GM12878 (cell line): Measurements from ENCODE around the gene TYR. TPM values are rescaled to one million over a fixed set of nuclear protein-coding genes. Genes with fewer than 3 reads are reported as not detected.

Experiments used
- ATAC-seq: fragments of 200-7000 bp; cut with Tn5 transposase; 3 replicates; pipeline ENCODE4 v1.9.1; 2020; ENCODE audit warnings: mild to moderate bottlenecking, moderate library complexity
- BruUV-seq: library from RNA; stranded (reverse); fragments of 400-500 nt; replicated peaks from 2 replicates; lab custom pipeline; 2021; lab: Mats Ljungman, UMichigan
- CTCF ChIA-PET: fragments of 300-600 bp; sonication (Branson Sonifier 250); formaldehyde crosslinking; extraction: SDS; loops from one replicate; lab custom pipeline; 2021; ENCODE audit warnings: inconsistent platforms; lab: Yijun Ruan, JAX
- POLR2A ChIA-PET: fragments of 350-600 bp; formaldehyde crosslinking; extraction: SDS; loops from one replicate; lab custom pipeline; 2021; ENCODE audit warnings: inconsistent platforms; lab: Charles Lee
- RAD21 ChIA-PET: fragments of 300-600 bp; sonication (Branson Sonifier 250); formaldehyde crosslinking; loops from one replicate; lab custom pipeline; 2023; ENCODE audit warnings: antibody characterized with exemption; ENCODE audit not compliant: unreplicated experiment; lab: Charles Lee
- SMC1A ChIA-PET: fragments of 300-600 bp; sonication (Branson Sonifier 250); formaldehyde crosslinking; loops from one replicate; lab custom pipeline; 2023; ENCODE audit not compliant: unreplicated experiment, uncharacterized antibody; lab: Charles Lee
- DNase-seq: peaks from one replicate; pipeline ENCODE4 v3.0.0-alpha.2; 2011; ENCODE audit warnings: low read depth, low spot score
- FAIRE-seq: peaks from 3 replicates; lab custom pipeline; 2011; peaks lifted over from hg19 to GRCh38; lab: Jason Lieb, UNC
- H2AFZ ChIP-seq: 2 replicates; pipeline ENCODE4 v1.6.0; 2011; ENCODE audit warnings: low read depth, low read length, control low read depth; ENCODE audit not compliant: control insufficient read depth
- H3K27ac ChIP-seq: 2 replicates; pipeline ENCODE4 v1.5.1; 2011; ENCODE audit warnings: control low read depth; ENCODE audit not compliant: control insufficient read depth, insufficient read depth
- H3K27me3 ChIP-seq, 2 experiments: replicated peaks in 1 of 2; 2 replicates each; pipeline versions ENCODE4 v1.6.0 to v1.6.1; 2011; ENCODE audit warnings: low read length in 1 of 2; ENCODE audit not compliant: control insufficient read depth in 2 of 2, insufficient read depth in 2 of 2
- H3K36me3 ChIP-seq, 2 experiments: 2 replicates each; pipeline ENCODE4 v1.5.1; 2011; ENCODE audit warnings: low read length in 1 of 2; ENCODE audit not compliant: control insufficient read depth in 2 of 2, insufficient read depth in 2 of 2
- H3K4me1 ChIP-seq: 2 replicates; pipeline ENCODE4 v1.6.1; 2011; ENCODE audit warnings: mild to moderate bottlenecking, low read length, moderate library complexity, mixed read lengths; ENCODE audit not compliant: control insufficient read depth, insufficient read depth
- H3K4me2 ChIP-seq: 2 replicates; pipeline ENCODE4 v1.6.0; 2011; ENCODE audit warnings: control low read depth; ENCODE audit not compliant: control insufficient read depth, insufficient read depth
- H3K4me3 ChIP-seq: fragments of 200-600 bp; sonication (generic); 2 replicates; pipeline ENCODE4 v1.5.1; 2016
- H3K79me2 ChIP-seq: 2 replicates; pipeline ENCODE4 v1.6.0; 2011; ENCODE audit warnings: low read length; ENCODE audit not compliant: control insufficient read depth, insufficient read depth
- H3K9ac ChIP-seq: 2 replicates; pipeline ENCODE4 v1.8.0; 2011; ENCODE audit warnings: low read length, control low read depth, mixed read lengths; ENCODE audit not compliant: control insufficient read depth, insufficient read depth
- H3K9me3 ChIP-seq: replicated peaks from 3 replicates; pipeline ENCODE4 v1.5.1; 2011; ENCODE audit warnings: mild to moderate bottlenecking, low read length; ENCODE audit not compliant: control insufficient read depth, insufficient read depth
- H4K20me1 ChIP-seq: 2 replicates; pipeline ENCODE4 v1.6.0; 2011; ENCODE audit not compliant: control insufficient read depth, insufficient read depth
- CREB1 ChIP-seq: IDR thresholded peaks from 2 replicates; pipeline ENCODE4 v1.6.1; 2012; ENCODE audit warnings: low read depth, mild to moderate bottlenecking, inconsistent platforms
- IRF4 ChIP-seq: IDR thresholded peaks from 2 replicates; pipeline ENCODE4 v1.6.1; 2011; ENCODE audit warnings: low read depth, low read length
- NFIC ChIP-seq: IDR thresholded peaks from 2 replicates; pipeline ENCODE4 v1.6.1; 2012; ENCODE audit warnings: low read depth, mild to moderate bottlenecking, inconsistent platforms, low read length, moderate library complexity
- RB1 ChIP-seq: fragments of 450-650 bp; formaldehyde crosslinking; IDR thresholded peaks from 2 replicates; pipeline ENCODE4 v1.6.1; 2017; ENCODE audit warnings: mild to moderate bottlenecking, borderline replicate concordance
- RCOR1 ChIP-seq: conservative IDR thresholded peaks from 2 replicates; pipeline ENCODE4 v1.6.1; 2012; ENCODE audit warnings: low read depth, low read length, improper control_type of control experiment
- SRF ChIP-seq, 2 experiments: IDR thresholded peaks; 2 replicates each; pipeline ENCODE4 v1.6.1; 2011; ENCODE audit warnings: low read depth in 2 of 2, low read length in 2 of 2, mild to moderate bottlenecking in 1 of 2, moderate library complexity in 1 of 2
- TCF7 ChIP-seq: IDR thresholded peaks from 2 replicates; pipeline ENCODE4 v1.6.1; 2014; ENCODE audit warnings: antibody characterized with exemption, borderline replicate concordance
- ZBTB4 ChIP-seq: fragments of 450-650 bp; formaldehyde crosslinking; IDR thresholded peaks from 2 replicates; pipeline ENCODE4 v1.4.0; 2022; ENCODE audit warnings: mild to moderate bottlenecking, moderate library complexity
- ZNF24 ChIP-seq: fragments of 450-650 bp; IDR thresholded peaks from 2 replicates; pipeline ENCODE4 v1.6.1; 2017; ENCODE audit warnings: antibody characterized with exemption, mild to moderate bottlenecking
- WGBS: methylation state at CpG from one replicate; pipeline ENCODE4 v1.1.6; 2016; ENCODE audit warnings: low lambda C conversion rate; ENCODE audit not compliant: insufficient replicate concordance, insufficient coverage; ENCODE audit errors: missing lambda C conversion rate; 5-methylcytosine and 5-hydroxymethylcytosine counted together
- in situ Hi-C: fragments of 300-500 bp; cut with MboI; formaldehyde crosslinking; loops from 9 replicates; pipeline ENCODE4 v1.14.3; 2018; ENCODE audit warnings: mixed read lengths
- intact Hi-C: fragments of 100-400 bp; cut with micrococcal nuclease; formaldehyde crosslinking; loops from one replicate; pipeline ENCODE4 v1.14.2; 2022; ENCODE audit not compliant: unreplicated experiment
- polyA plus RNA-seq, 11 experiments: library from polyadenylated mRNA; depleted of rRNA in 4 of 11; unstranded in 6 of 11; stranded (reverse) in 5 of 11; fragments of >200 nt; fragmentation: Nextera tagmentation in 4 of 11; fragmentation: Illumina TruSeq in 1 of 11; extraction: Ambion mirVana in 4 of 11; extraction: Trizol in 1 of 11; gene quantifications; 1 replicate in 1 of 11; 2 replicates in 10 of 11; pipeline versions ENCODE4 v1.2.1 to v1.2.3, GENCODE V29; 2011 to 2016; ENCODE audit warnings: inconsistent platforms in 2 of 11, missing spikeins in 2 of 11, low read depth in 1 of 11
- total RNA-seq, 4 experiments: library from RNA; depleted of rRNA in 3 of 4; stranded (reverse); fragments of >200 nt in 3 of 4; fragmentation: Illumina TruSeq in 1 of 4; extraction: Trizol in 1 of 4; gene quantifications; 2 replicates each; pipeline versions ENCODE4 v1.2.1 to v1.2.3, GENCODE V29; 2013 to 2021
- TF ChIP-seq, protein P1 (sequence below): fragments of 450-650 bp; IDR thresholded peaks from 2 replicates; pipeline ENCODE4 v1.6.1; 2014; ENCODE audit warnings: mild to moderate bottlenecking
- TF ChIP-seq, protein P2 (sequence below): IDR thresholded peaks from 2 replicates; pipeline ENCODE4 v1.6.1; 2012; ENCODE audit warnings: mild to moderate bottlenecking, low read depth, low read length

Gene TYR
- total and polyA plus RNA-seq, 10 of the 15 experiments (the other 5 are each of a cell fraction or from before 2014, with no cell fraction given) = not detected

DNA sequence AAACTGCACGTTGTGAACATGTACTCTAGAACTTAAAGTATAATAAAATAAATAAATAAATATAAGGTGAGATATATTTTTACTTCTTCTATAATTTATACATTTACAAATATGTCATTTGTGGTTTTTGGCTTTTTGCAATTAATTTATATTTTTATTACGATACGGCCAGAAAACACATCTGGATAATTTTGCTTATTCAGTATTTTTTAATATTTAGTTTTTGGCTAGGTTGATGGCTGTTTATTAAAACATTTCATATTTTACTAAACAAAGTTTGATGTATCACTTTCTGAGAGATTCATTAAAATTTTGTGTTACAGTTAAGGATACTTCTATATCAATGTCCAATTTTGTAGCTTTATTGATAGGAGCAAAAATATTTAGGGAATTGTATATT, 15.7 kb upstream of the TYR start (continued):
- TF ChIP-seq, protein P1, sequence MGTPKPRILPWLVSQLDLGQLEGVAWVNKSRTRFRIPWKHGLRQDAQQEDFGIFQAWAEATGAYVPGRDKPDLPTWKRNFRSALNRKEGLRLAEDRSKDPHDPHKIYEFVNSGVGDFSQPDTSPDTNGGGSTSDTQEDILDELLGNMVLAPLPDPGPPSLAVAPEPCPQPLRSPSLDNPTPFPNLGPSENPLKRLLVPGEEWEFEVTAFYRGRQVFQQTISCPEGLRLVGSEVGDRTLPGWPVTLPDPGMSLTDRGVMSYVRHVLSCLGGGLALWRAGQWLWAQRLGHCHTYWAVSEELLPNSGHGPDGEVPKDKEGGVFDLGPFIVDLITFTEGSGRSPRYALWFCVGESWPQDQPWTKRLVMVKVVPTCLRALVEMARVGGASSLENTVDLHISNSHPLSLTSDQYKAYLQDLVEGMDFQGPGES = no peak
- TF ChIP-seq NFIC = no peak
- TF ChIP-seq TCF7 = no peak
- TF ChIP-seq ZBTB4 (CRISPR knock-in tag) = no peak

DNA sequence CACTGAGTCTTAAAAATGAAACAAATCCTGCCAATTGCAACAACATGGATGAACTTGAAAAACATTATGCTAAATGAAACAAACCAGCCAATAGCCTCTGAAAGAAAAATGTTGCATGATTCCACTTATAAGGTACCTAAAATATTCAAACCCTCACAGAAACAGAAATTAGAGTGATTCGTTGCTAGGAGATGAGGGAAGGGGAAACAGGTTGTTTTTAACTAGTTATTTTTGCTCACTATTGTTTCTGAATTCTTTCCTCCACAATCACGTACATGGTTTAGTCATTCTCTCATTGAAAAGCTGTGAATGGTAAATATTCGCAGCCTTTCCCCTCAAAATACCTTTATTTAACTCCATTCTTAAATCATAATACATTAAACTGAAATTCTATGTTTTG, 14.0 kb upstream of the TYR start:
- no peak for FAIRE-seq
- Histone ChIP-seq H3K9ac (no peak overlapping the region), H3K79me2 (no peaks in the 10 kb centered on the region), H3K36me3 (no peaks in the 10 kb centered on the region), H2AFZ (no peak overlapping the region), H3K4me1 (no peaks in the 10 kb centered on the region), H3K27ac (no peak overlapping the region), H3K27me3 (no peaks in the 10 kb centered on the region), H3K9me3 (no peaks in the 10 kb centered on the region), H3K4me2 (no peak overlapping the region), H3K4me3 (no peak overlapping the region), H4K20me1 (no peaks in the 10 kb centered on the region)
- intact Hi-C loops (no loop called here), in situ Hi-C loops (no loop called here)
- ChIA-PET RAD21 (no interaction called here), SMC1A (no interaction called here), CTCF (no interaction called here), POLR2A (no interaction called here)
- ATAC-seq = no peak
- TF ChIP-seq RCOR1 (no peak), CREB1 (no peak), IRF4 (no peak), ZNF24 (no peak), RB1 (no peak), SRF (IDR thresholded peaks at IDR 0.05; ENCODE audit: low read depth in 2 of 2, low read length in 2 of 2) (no peak)
- TF ChIP-seq, protein P2, sequence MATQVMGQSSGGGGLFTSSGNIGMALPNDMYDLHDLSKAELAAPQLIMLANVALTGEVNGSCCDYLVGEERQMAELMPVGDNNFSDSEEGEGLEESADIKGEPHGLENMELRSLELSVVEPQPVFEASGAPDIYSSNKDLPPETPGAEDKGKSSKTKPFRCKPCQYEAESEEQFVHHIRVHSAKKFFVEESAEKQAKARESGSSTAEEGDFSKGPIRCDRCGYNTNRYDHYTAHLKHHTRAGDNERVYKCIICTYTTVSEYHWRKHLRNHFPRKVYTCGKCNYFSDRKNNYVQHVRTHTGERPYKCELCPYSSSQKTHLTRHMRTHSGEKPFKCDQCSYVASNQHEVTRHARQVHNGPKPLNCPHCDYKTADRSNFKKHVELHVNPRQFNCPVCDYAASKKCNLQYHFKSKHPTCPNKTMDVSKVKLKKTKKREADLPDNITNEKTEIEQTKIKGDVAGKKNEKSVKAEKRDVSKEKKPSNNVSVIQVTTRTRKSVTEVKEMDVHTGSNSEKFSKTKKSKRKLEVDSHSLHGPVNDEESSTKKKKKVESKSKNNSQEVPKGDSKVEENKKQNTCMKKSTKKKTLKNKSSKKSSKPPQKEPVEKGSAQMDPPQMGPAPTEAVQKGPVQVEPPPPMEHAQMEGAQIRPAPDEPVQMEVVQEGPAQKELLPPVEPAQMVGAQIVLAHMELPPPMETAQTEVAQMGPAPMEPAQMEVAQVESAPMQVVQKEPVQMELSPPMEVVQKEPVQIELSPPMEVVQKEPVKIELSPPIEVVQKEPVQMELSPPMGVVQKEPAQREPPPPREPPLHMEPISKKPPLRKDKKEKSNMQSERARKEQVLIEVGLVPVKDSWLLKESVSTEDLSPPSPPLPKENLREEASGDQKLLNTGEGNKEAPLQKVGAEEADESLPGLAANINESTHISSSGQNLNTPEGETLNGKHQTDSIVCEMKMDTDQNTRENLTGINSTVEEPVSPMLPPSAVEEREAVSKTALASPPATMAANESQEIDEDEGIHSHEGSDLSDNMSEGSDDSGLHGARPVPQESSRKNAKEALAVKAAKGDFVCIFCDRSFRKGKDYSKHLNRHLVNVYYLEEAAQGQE = no peak
- WGBS = 2% methylated on average over 3 of the region's 3 CpGs
- DNase-seq = no peak
- BruUV-seq = no TSS peak
